ENCODE results near the gene BABAM2. TPM values are rescaled to one million over a fixed set of nuclear protein-coding genes. Genes with fewer than 3 reads are reported as not detected.

The BABAM2 gene
- total and polyA plus RNA-seq, 9 of the 15 experiments (the other 6 are each of a cell fraction or from before 2014, with no cell fraction given) = 10.9 to 37.4 (median 25.6) TPM

GRCh38 chr2:27903649-27904404 lies 13.3 kb downstream of the BABAM2 start (continued):
- TF ChIP-seq REST (IDR thresholded peaks at IDR 0.05; ENCODE audit: borderline replicate concordance) = peak; percentile 52
- TF ChIP-seq REST (CRISPR knock-in tag; IDR thresholded peaks at IDR 0.05; ENCODE audit: low read depth) = no peak
- no peak for TF ChIP-seq TFE3 (CRISPR knock-in tag; IDR thresholded peaks at IDR 0.05)
- TF ChIP-seq ZNF354B (CRISPR knock-in tag; IDR thresholded peaks at IDR 0.05) = no peak
- TF ChIP-seq HMBOX1 (IDR thresholded peaks at IDR 0.05) = peak; percentile 99
- no peak for TF ChIP-seq MEF2D (tag; conservative IDR thresholded peaks at IDR 0.05; ENCODE audit: low read depth)
- TF ChIP-seq HOXB6 (CRISPR knock-in tag; IDR thresholded peaks at IDR 0.05; ENCODE audit: borderline replicate concordance) = no peak
- TF ChIP-seq TEAD4 (IDR thresholded peaks at IDR 0.05; ENCODE audit: low read length) = no peak
- no peak for TF ChIP-seq TEAD4 (CRISPR knock-in tag; IDR thresholded peaks at IDR 0.05; ENCODE audit: borderline replicate concordance)
- TF ChIP-seq GTF2E2 (tag; IDR thresholded peaks at IDR 0.05) = no peak
- TF ChIP-seq ZNF695 (CRISPR knock-in tag; IDR thresholded peaks at IDR 0.05) = no peak
- TF ChIP-seq MYC (IDR thresholded peaks at IDR 0.05; ENCODE audit: low read depth, low read length) = no peak
- no peak for TF ChIP-seq MYC (CRISPR knock-in tag; IDR thresholded peaks at IDR 0.05; ENCODE audit: borderline replicate concordance, low read depth)
- peak; percentile 67; the same call in 1 of the 2 replicates for TF ChIP-seq EHMT2 (IDR thresholded peaks at IDR 0.05)
- no peak for TF ChIP-seq KDM2B (CRISPR knock-in tag; IDR thresholded peaks at IDR 0.05)
- TF ChIP-seq ATF6 (CRISPR knock-in tag; IDR thresholded peaks at IDR 0.05) = no peak
